Brain microvascular endothelial cell (primary cell): ENCODE data around the gene NDUFAF8.

Experiments
- DNase-seq: peaks from one replicate; pipeline ENCODE4 v3.0.0-alpha.2; 2020
- H3K27ac ChIP-seq: fragments of 250-450 bp; sonication (Bioruptor Pico); 2 replicates; pipeline ENCODE4 v1.5.1; 2020; ENCODE audit warnings: mild to moderate bottlenecking, moderate library complexity
- H3K27me3 ChIP-seq: fragments of 250-450 bp; sonication (Bioruptor Pico); replicated peaks from 2 replicates; pipeline ENCODE4 v1.5.1; 2020; ENCODE audit warnings: mild to moderate bottlenecking
- H3K36me3 ChIP-seq: fragments of 250-450 bp; sonication (Bioruptor Pico); replicated peaks from 2 replicates; pipeline ENCODE4 v1.5.1; 2020; ENCODE audit warnings: mild to moderate bottlenecking
- H3K4me3 ChIP-seq: 2 replicates; pipeline ENCODE4 v1.5.1; 2011; ENCODE audit warnings: low read depth, mild to moderate bottlenecking, control low read depth, low read length, moderate library complexity
- in situ Hi-C: cut with HindIII; loops from 2 replicates; pipeline ENCODE4 v1.10.0; 2017; ENCODE audit warnings: low sequenced_read_pairs, low pct_ligation_motif_present
- TF ChIP-seq, protein P1 (sequence below): IDR thresholded peaks from 2 replicates; pipeline ENCODE4 v1.5.1; 2011; ENCODE audit warnings: low read depth, mild to moderate bottlenecking, moderate library complexity, low read length, control low read depth, inconsistent platforms; ENCODE audit errors: missing control alignments

NDUFAF8 gene

DNA sequence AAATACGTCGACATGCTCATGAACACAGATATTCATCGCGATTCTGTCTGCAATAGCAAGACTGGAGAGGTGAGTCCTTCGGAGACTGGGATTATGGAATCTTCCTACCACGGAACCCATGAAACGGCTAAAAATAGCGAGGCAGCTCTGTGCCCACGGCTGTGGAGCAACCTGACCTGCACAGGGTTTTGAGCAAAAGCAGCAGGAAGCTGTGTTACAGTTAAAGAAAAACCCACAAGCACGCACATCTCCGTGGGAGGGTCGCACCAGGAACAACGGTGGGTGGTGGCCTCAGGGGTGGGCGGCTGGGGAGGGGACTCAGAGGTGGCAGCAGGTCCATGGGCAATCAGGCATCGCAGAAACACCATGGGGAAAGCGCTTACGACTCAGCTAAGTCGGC, 31.2 kb downstream of the NDUFAF8 start:
- Histone ChIP-seq H3K4me3 (no peak overlapping the region), H3K27me3 (no peaks in the 10 kb centered on the region), H3K27ac (no peak overlapping the region), H3K36me3 (peaks cover 40% of the 10 kb centered on the region)
- TF ChIP-seq, protein P1, sequence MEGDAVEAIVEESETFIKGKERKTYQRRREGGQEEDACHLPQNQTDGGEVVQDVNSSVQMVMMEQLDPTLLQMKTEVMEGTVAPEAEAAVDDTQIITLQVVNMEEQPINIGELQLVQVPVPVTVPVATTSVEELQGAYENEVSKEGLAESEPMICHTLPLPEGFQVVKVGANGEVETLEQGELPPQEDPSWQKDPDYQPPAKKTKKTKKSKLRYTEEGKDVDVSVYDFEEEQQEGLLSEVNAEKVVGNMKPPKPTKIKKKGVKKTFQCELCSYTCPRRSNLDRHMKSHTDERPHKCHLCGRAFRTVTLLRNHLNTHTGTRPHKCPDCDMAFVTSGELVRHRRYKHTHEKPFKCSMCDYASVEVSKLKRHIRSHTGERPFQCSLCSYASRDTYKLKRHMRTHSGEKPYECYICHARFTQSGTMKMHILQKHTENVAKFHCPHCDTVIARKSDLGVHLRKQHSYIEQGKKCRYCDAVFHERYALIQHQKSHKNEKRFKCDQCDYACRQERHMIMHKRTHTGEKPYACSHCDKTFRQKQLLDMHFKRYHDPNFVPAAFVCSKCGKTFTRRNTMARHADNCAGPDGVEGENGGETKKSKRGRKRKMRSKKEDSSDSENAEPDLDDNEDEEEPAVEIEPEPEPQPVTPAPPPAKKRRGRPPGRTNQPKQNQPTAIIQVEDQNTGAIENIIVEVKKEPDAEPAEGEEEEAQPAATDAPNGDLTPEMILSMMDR, result no peak
- in situ Hi-C loops, result no loop called here
- no peak for DNase-seq

DNA sequence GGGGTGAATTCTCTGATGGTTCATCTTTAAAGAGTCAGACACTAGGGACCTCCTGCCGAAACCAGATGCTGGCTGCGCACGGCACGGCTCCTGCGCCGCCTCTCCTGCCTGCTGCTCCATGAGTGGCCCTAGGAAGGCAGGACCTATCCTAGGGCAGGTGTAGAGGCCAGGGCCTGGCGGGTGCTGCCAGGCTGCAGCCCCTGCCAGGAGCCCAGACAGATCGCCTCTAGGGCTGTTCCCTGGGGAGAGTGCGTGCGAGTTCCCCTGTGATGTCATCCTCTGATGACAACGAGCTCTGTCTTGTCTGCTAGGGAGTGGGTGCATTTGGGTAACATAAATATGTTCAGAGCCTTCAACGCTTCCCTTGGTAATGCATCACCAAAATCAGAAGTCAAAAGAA, 32.1 kb downstream of the NDUFAF8 start:
- no peaks in the 10 kb centered on the region for H3K27me3 ChIP-seq
- TF ChIP-seq, protein P1, result no peak
- no peak for DNase-seq
- peaks cover 38% of the 10 kb centered on the region for H3K36me3 ChIP-seq
- no peak overlapping the region for H3K4me3 ChIP-seq
- H3K27ac ChIP-seq, result no peak overlapping the region
- in situ Hi-C loops, result no loop called here

DNA sequence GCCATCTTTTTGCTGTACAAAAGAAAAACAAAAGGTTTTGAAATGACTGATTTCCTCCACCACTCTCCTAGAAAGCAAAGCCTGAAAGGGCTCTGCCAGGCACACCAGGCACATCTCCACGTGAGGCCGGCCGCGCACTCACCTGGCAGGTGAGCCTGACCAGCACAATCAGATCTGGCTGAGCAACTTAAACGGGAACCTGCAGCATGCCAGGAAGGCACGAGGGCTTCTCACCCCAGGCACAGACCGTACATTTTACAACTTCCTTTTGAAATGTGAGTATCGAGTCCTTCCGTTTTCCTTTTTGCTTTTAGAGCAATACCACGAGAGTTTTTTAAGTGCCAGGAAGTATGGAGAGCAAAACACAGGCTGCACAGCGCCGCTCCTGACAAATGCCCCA, 33.5 kb downstream of the NDUFAF8 start:
- H3K36me3 ChIP-seq, result peaks cover 45% of the 10 kb centered on the region
- no peak for DNase-seq
- no peaks in the 10 kb centered on the region for H3K27me3 ChIP-seq
- TF ChIP-seq, protein P1, result no peak
- no peak overlapping the region for H3K27ac ChIP-seq
- H3K4me3 ChIP-seq, result no peak overlapping the region
- in situ Hi-C loops, result no loop called here

DNA sequence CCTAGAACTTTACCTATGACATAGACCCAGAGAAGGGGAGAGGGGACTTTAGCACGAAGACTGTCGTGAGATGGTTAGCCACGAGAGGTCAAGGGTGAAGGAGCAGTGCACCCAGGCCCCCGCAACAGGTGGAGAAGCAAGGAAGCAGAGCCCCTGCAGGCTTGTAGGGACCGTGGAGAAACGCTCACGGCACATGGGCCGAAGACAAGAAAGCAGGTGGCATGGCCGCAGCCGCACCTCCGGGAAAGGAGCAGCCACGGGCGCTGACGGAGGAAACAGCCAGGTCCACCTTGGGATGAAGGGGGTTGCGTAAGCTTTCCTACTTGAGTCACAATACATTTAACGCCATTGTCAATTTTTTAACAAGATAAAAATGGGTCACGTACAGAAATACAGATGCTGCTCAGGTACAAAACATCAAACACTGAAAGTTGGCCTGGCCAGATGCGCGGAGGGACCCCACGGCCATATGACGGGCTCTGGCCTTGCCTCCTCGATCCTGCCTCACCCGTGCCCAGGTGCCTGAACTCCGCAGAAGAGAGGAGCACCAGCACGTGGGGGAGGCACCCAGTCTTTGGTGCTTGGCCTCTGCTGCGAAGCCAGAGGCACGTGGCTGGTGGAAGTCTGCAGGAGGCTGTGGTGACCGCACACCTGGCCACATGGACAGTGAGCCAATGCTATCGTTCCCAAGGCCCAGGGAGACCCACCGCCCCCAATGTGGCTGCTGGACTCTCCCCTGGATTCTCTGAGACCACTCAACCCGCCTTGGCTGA, 34.8 kb downstream of the NDUFAF8 start:
- Histone ChIP-seq H3K4me3 (no peak overlapping the region), H3K27me3 (no peaks in the 10 kb centered on the region), H3K36me3 (peaks cover 45% of the 10 kb centered on the region), H3K27ac (no peak overlapping the region)
- no peak for DNase-seq
- in situ Hi-C loops, result no loop called here
- TF ChIP-seq, protein P1, result no peak

DNA sequence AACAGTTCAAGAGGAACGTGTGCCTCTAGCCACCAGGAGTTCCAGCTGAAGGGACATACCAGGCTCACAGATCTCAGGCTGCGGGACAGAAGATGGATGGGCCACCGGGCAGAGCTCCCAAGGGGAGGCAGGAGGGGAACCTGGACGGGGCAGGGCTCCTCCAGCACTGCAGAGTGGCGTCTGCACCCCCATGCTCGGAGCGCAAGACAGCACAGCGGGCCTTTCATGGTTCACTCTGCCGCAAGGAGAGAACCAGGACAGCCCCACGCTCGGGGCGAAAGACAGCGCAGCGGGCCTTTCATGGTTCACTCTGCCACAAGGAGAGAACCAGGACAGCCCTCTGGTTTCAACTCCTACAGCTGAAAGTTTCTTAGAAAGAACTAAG, 35.3 kb downstream of the NDUFAF8 start:
- no peak overlapping the region for H3K4me3 ChIP-seq
- TF ChIP-seq, protein P1, result no peak
- peaks cover 44% of the 10 kb centered on the region for H3K36me3 ChIP-seq
- no peaks in the 10 kb centered on the region for H3K27me3 ChIP-seq
- no peak overlapping the region for H3K27ac ChIP-seq
- in situ Hi-C loops, result no loop called here
- DNase-seq, result no peak

DNA sequence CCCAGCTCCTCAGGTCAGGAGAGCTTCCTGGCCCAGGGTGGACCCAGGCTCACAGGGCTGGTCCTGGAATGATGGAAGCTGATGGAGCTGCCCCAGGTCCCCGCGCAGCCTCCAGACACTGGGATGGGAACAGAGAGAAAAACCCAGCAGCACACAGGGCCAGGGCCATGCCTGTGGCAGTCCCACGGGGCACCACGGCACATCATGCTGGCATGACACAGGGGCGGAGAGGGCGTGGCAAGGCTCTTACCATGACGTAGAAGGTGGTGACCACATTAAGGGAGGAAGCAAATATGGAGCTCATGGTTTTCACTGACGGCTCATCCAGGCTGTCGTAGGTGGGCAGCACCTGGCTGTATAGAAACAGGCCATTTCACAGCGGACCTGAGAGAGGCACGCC, 37.7 kb downstream of the NDUFAF8 start:
- DNase-seq, result no peak
- TF ChIP-seq, protein P1, result no peak
- in situ Hi-C loops, result no loop called here
- H3K36me3 ChIP-seq, result peaks cover 48% of the 10 kb centered on the region
- H3K4me3 ChIP-seq, result no peak overlapping the region
- no peaks in the 10 kb centered on the region for H3K27me3 ChIP-seq
- no peak overlapping the region for H3K27ac ChIP-seq
